Osteoblast (primary cell): ENCODE measurements around the gene FTL. TPM values are rescaled to one million over a fixed set of nuclear protein-coding genes. Genes with fewer than 3 reads are reported as not detected.

Experiments
- DNase-seq: peaks from one replicate; pipeline ENCODE4 v3.0.0; 2011; ENCODE audit warnings: low spot score, mixed read lengths; ENCODE audit not compliant: insufficient read length; ENCODE audit errors: missing footprints
- H2AFZ ChIP-seq: 2 replicates; pipeline ENCODE4 v1.6.0; 2011; ENCODE audit warnings: mild to moderate bottlenecking, low read length
- H3K27ac ChIP-seq: 2 replicates; pipeline ENCODE4 v1.5.1; 2011; ENCODE audit warnings: mild to moderate bottlenecking, low read depth, low read length, moderate library complexity
- H3K27me3 ChIP-seq: 2 replicates; pipeline ENCODE4 v1.6.0; 2012; ENCODE audit warnings: mild to moderate bottlenecking, control low read depth, inconsistent platforms, low read length, moderate library complexity; ENCODE audit not compliant: insufficient read depth
- H3K36me3 ChIP-seq: 2 replicates; pipeline ENCODE4 v1.5.1; 2011; ENCODE audit warnings: mild to moderate bottlenecking, low read length, control low read depth, moderate library complexity; ENCODE audit not compliant: insufficient read depth
- H3K4me1 ChIP-seq: 2 replicates; pipeline ENCODE4 v1.5.1; 2011; ENCODE audit warnings: mild to moderate bottlenecking, low read length, control low read depth, moderate library complexity; ENCODE audit not compliant: insufficient read depth
- H3K4me2 ChIP-seq: 2 replicates; pipeline ENCODE4 v1.6.0; 2011; ENCODE audit warnings: mild to moderate bottlenecking, low read length; ENCODE audit not compliant: insufficient read depth
- H3K4me3 ChIP-seq: fragments of 200-600 bp; sonication (generic); 3 replicates; pipeline ENCODE4 v1.5.1; 2012; ENCODE audit warnings: mild to moderate bottlenecking, low read length, inconsistent platforms; ENCODE audit not compliant: insufficient read depth
- H3K79me2 ChIP-seq: 2 replicates; pipeline ENCODE4 v1.6.0; 2012; ENCODE audit warnings: mild to moderate bottlenecking, low read length, control low read depth, inconsistent platforms; ENCODE audit not compliant: insufficient read depth
- H3K9me3 ChIP-seq: 2 replicates; pipeline ENCODE4 v1.5.1; 2011; ENCODE audit warnings: low read depth, low read length, control low read depth
- H4K20me1 ChIP-seq: 2 replicates; pipeline ENCODE4 v1.6.0; 2012; ENCODE audit warnings: mild to moderate bottlenecking, low read length, control low read depth; ENCODE audit not compliant: insufficient read depth
- CTCF ChIP-seq: IDR thresholded peaks from 2 replicates; pipeline ENCODE4 v1.5.1; 2011; ENCODE audit warnings: mild to moderate bottlenecking, low read depth, low read length, moderate library complexity; ENCODE audit errors: extremely low read depth
- total RNA-seq: library from RNA; depleted of rRNA; stranded (reverse); fragments of >200 nt; gene quantifications from 2 replicates; pipeline ENCODE4 v1.2.3, GENCODE V29; 2012

FTL gene
- total RNA-seq, 1 donor: 4,197 TPM

DNA sequence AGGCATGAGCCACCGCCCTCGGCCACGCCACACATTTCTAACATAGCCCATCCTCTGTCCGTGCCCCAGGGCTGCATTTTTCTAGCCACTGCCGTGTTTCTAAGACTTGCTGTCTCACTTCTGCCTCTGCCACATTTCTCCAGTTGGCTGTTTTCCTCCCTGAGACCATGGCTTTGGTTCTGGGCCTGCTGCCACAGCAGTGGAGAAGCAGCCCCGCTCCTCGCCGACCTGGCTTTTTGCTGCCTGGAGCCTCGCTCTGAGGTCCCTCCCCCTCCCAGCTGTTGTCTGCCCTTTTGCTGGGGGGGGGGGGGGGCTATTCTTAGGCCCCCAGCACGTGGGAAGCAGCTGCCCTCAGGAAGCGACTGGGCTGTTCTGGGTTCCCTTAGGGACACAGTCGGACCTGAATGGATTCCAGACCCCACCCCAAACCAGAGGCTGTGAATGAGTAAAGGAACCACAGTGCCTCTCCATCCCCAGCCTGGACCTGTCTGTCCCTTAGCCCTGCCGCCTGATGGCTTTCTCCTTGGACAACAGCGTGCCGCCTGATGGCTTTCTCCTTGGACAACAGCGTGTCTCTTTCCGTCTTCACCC is 24.7 kb downstream of the FTL start:
- Histone ChIP-seq H3K4me2 (no peak overlapping the region), H3K4me1 (peaks cover 25% of the 10 kb centered on the region), H2AFZ (no peak overlapping the region), H3K9me3 (no peaks in the 10 kb centered on the region), H3K4me3 (no peak overlapping the region), H4K20me1 (peaks cover 16% of the 10 kb centered on the region), H3K79me2 (peaks cover 47% of the 10 kb centered on the region), H3K27me3 (no peaks in the 10 kb centered on the region), H3K36me3 (peaks cover 31% of the 10 kb centered on the region), H3K27ac (no peak overlapping the region)
- no peak for TF ChIP-seq CTCF
- DNase-seq: peak; percentile 51

DNA sequence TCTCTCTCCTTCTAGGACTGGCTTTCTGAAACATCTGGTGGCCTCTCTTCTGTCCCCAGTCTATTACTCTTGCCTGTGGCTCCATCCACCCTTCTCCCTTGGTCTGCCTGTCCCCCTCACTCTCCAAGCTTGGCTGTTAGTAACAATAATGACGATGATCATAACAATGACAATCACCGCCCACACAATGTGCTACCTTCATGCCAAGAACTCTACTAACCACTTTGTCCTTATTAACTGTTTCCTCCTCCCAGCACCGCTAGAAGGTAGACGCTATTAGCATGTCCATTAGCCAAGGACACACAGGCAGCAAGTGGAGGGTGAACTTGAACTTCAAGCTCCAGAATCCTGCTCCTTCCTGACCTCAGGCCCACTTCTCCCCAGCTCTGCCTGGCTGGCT is 25.3 kb downstream of the FTL start:
- no peaks in the 10 kb centered on the region for H3K27me3 ChIP-seq
- H3K27ac ChIP-seq: no peak overlapping the region
- peak; percentile 26 for DNase-seq
- H2AFZ ChIP-seq: no peak overlapping the region
- H3K9me3 ChIP-seq: no peaks in the 10 kb centered on the region
- no peak for TF ChIP-seq CTCF
- peaks cover 25% of the 10 kb centered on the region for H3K36me3 ChIP-seq
- H3K4me2 ChIP-seq: no peak overlapping the region
- H3K4me3 ChIP-seq: no peak overlapping the region
- H4K20me1 ChIP-seq: peaks cover 15% of the 10 kb centered on the region
- H3K79me2 ChIP-seq: peaks cover 53% of the 10 kb centered on the region
- H3K4me1 ChIP-seq: peaks cover 29% of the 10 kb centered on the region

- DNase-seq: no peak
- Histone ChIP-seq H2AFZ (no peak overlapping the region), H3K36me3 (peaks cover 19% of the 10 kb centered on the region), H3K4me3 (no peak overlapping the region), H4K20me1 (peaks cover 15% of the 10 kb centered on the region), H3K79me2 (peaks cover 59% of the 10 kb centered on the region), H3K4me1 (peaks cover 29% of the 10 kb centered on the region), H3K27ac (no peak overlapping the region), H3K9me3 (no peaks in the 10 kb centered on the region), H3K4me2 (peak overlapping the region; percentile 99), H3K27me3 (no peaks in the 10 kb centered on the region)
- no peak for TF ChIP-seq CTCF
Observed at GRCh38 chr19:48991011-48991609, 26.0 kb downstream of the FTL start.

DNA sequence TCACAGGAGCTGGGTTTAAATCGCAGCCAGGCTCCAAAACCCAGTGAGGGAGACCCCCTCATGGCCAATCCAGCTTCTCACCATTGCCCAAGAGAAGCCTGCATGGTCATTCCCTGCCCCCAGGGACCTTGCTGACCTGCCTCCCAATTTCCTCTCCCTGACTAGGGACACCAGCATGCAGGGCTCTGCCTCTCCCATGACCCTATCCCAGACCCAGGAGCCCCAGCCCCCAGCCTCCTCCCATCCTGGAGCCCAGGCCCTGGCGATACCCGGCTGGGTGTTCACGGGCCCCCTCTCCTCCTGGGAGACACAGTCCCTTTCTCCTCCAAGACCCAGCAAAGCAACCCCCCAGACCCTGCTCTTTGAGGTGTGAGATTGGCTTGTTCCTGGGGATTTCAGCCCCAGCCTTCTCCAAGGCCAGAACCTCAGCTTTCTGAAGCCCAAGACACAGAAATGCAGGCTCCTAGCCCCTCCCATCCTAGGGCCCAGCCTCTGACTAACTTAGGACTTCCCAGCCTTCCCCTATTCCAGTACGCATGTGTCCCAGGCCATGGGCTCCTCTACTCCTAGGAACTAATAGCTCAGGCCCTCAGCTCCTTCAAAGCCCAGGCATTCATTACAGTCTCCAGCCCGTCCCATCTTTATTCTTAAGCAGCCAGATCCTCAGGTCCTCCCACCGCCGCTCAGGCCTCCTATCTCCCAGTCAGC is 26.9 kb downstream of the FTL start:
- H3K79me2 ChIP-seq: peaks cover 68% of the 10 kb centered on the region
- peaks cover 29% of the 10 kb centered on the region for H3K4me1 ChIP-seq
- H4K20me1 ChIP-seq: peaks cover 15% of the 10 kb centered on the region
- H3K4me2 ChIP-seq: peak overlapping the region; percentile 99
- no peaks in the 10 kb centered on the region for H3K9me3 ChIP-seq
- no peak for TF ChIP-seq CTCF
- no peaks in the 10 kb centered on the region for H3K27me3 ChIP-seq
- peaks cover 14% of the 10 kb centered on the region for H3K36me3 ChIP-seq
- peak; percentile 99 for DNase-seq
- peak overlapping the region; percentile 85 for H3K27ac ChIP-seq
- peak overlapping the region; percentile 89 for H3K4me3 ChIP-seq
- peak overlapping the region; percentile 82 for H2AFZ ChIP-seq
